Measurements from ENCODE around the gene TMX4. TPM values are rescaled to one million over a fixed set of nuclear protein-coding genes. Genes with fewer than 3 reads are reported as not detected.

The TMX4 gene
- total RNA-seq, 1 experiment from 2014 or later, result 12.0 TPM

- ChIA-PET POLR2A (no interaction called here), RAD21 (ENCODE audit: low non-redundant PET in 1 of 2, low total read pairs in 2 of 2, uncharacterized antibody in 2 of 2, unreplicated experiment in 2 of 2) (no interaction called here), CTCF (interaction anchor here (0.8 kb wide), 1 partner anchor 14 kb away, joined by 3 read pairs; no protein-coding TSS in a partner anchor)
- H3K4me2 ChIP-seq (ENCODE audit: low read length), result no peak overlapping the region
- H3K4me1 ChIP-seq (ENCODE audit: control insufficient read depth in 1 of 2, insufficient read depth in 2 of 2, low read length in 2 of 2), result no peaks in the 10 kb centered on the region
- no peak overlapping the region for H3K27ac ChIP-seq (ENCODE audit: low read depth, low read length)
- H3K27me3 ChIP-seq (ENCODE audit: insufficient read depth, low read length), result no peaks in the 10 kb centered on the region
- no peak overlapping the region for H3K4me3 ChIP-seq (replicated peaks in 1 of 2; ENCODE audit: low read depth in 1 of 2, low read length in 2 of 2)
- TF ChIP-seq CEBPB (IDR thresholded peaks at IDR 0.05; ENCODE audit: low read depth) (no peak), ZNF274 (IDR thresholded peaks at IDR 0.05; ENCODE audit: low read depth, low read length) (no peak), EGR1 (IDR thresholded peaks at IDR 0.05; ENCODE audit: low read depth) (no peak), SRF (IDR thresholded peaks at IDR 0.05; ENCODE audit: low read depth) (no peak), REST (IDR thresholded peaks at IDR 0.05; ENCODE audit: low read depth) (no peak), MAX (IDR thresholded peaks at IDR 0.05) (no peak), ZFX (IDR thresholded peaks at IDR 0.05) (no peak), SP1 (IDR thresholded peaks at IDR 0.05; ENCODE audit: low read depth) (no peak), CBX3 (IDR thresholded peaks at IDR 0.05; ENCODE audit: low read depth) (no peak), TCF7L2 (IDR thresholded peaks at IDR 0.05; ENCODE audit: borderline replicate concordance, extremely low read depth, insufficient read depth, insufficient read length) (no peak), EZH2 (IDR thresholded peaks at IDR 0.05) (no peak), YY1 (IDR thresholded peaks at IDR 0.05; ENCODE audit: extremely low read depth, insufficient replicate concordance, low read depth, low read length) (no peak), JUND (IDR thresholded peaks at IDR 0.05) (no peak), SIN3A (IDR thresholded peaks at IDR 0.05; ENCODE audit: low read depth) (no peak), POLR2AphosphoS5 (IDR thresholded peaks at IDR 0.05; ENCODE audit: low read depth, low read length) (no peak), ZBTB33 (IDR thresholded peaks at IDR 0.05; ENCODE audit: extremely low read depth, insufficient replicate concordance, low read length) (no peak), RAD21 (IDR thresholded peaks at IDR 0.05; ENCODE audit: low read depth) (no peak), CTCF (IDR thresholded peaks at IDR 0.05 in 2 of 3, conservative IDR thresholded peaks at IDR 0.05 in 1 of 3; ENCODE audit: borderline replicate concordance in 1 of 3, insufficient read depth in 1 of 3, low read depth in 2 of 3, low read length in 2 of 3) (no peak), FOSL1 (IDR thresholded peaks at IDR 0.05; ENCODE audit: low read depth) (no peak)
- H3K9ac ChIP-seq (ENCODE audit: low read length), result no peak overlapping the region
- H3K79me2 ChIP-seq (ENCODE audit: insufficient read depth, low read length), result no peaks in the 10 kb centered on the region
- H4K20me1 ChIP-seq (ENCODE audit: insufficient read depth), result no peaks in the 10 kb centered on the region
- no TSS peak for BruUV-seq (replicated peaks)
- intact Hi-C loops (cut with micrococcal nuclease), result no loop called here
- DNase-seq (ENCODE audit: low read depth, low spot score) (no peak), ATAC-seq (no peak)
- H3K9me2 ChIP-seq (ENCODE audit: insufficient read depth), result no peaks in the 10 kb centered on the region
- no peaks in the 10 kb centered on the region for H3K36me3 ChIP-seq (ENCODE audit: control insufficient read depth in 1 of 2, insufficient read depth in 2 of 2, low read length in 2 of 2)
- H3K9me3 ChIP-seq (ENCODE audit: control insufficient read depth in 1 of 2, insufficient read depth in 1 of 2, low read depth in 1 of 2, low read length in 2 of 2), result no peaks in the 10 kb centered on the region
- H2AFZ ChIP-seq (ENCODE audit: low read depth, low read length, poor library complexity, severe bottlenecking), result no peak overlapping the region
Observed at GRCh38 chr20:7974785-7975435, 44.7 kb downstream of the TMX4 start.

All from HCT116 (cell line).